ENCODE results near the gene STK38L. TPM values are rescaled to one million over a fixed set of nuclear protein-coding genes. Genes with fewer than 3 reads are reported as not detected.
"Not testable (repeated sequence)": the region's sequence is repeated elsewhere in the genome, so short reads cannot be mapped to it uniquely, and the experiment has no call there.

The STK38L gene
- total RNA-seq, 1 donor from 2014 or later: 269 TPM

DNA sequence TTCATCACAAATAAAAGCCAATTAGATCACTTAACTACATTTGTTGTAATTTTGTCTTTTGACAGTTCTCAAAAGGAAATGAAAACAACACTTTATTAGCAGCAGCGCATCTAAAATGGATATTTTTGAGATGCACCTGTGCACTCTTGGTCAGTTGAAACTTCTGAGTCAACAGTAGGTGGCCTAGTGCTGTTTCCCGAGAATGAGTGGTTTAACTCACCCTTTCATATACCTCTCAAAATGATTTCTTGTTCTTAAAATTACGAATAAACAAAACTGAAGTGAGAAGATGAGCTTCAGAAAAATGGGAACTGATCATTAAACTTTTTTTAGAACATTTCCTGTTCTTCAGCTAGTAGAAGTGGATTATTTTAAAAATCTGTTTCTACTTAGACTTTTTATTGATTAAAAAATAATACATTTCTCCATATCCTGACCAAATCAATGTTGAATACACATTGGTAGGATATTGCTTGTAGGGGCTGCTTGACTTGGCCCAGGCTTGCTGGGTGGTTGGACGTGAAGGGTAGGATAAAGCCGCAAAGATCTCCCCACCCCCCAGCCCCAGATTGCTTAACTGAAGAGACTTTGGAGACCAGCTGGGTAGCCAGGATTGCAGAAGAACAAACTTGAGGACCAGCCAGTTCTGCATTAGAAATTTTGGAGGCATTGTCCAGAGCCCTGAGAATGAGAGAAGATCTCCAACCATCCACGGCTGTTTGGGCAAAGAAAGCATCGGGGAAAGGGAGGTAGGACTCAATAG, 22.3 kb upstream of the STK38L start:
- intact Hi-C loops (cut with DNase I): no loop called here
- no peak for DNase-seq (ENCODE audit: low spot score)

DNA sequence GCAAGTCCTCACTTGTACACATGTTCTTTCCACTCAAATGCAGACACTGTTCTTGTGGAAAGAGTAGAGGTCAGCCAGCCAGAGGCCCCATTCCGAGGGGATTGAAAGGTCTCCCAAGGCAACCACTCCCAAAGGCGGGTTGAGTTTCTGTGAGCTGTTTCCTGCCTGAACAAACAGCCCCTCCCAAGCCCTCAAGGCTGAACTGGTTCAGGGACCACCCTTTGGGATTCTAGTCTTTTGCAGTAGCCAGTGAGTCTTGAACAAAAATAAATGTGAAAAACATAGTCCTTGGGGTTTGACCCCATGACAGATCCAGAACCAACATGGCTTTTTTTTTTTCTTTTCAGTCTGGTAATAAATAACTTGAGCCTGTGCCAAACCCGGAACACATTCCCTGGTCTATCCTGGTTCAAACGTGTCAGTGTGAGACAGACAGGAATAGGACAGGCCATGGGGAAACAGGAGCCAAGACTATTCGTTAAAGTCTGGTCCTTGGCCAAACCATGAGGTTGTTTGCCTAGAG, 17.6 kb upstream of the STK38L start:
- intact Hi-C loops (cut with DNase I): no loop called here
- DNase-seq (ENCODE audit: low spot score): no peak

DNA sequence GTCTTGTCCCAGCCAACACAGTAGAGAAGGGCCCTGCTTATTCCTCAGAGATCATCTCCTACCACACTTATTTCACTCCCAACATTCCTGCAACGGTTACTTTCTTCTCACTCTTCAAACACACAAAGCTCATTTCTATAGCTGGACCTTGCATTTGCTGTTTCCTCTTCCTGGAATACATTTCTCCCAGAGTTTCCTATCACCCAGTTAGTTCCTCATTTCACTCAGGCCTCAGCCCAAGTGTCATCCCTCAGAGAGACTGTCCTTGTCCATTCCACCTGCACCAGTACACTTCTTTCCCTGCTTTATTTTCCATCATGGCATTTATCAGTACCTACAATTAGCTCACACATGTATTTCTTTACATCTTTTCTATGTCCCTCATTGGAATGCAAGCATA, 14.7 kb upstream of the STK38L start:
- DNase-seq (ENCODE audit: low spot score): no peak
- intact Hi-C loops (cut with DNase I): no loop called here

DNA sequence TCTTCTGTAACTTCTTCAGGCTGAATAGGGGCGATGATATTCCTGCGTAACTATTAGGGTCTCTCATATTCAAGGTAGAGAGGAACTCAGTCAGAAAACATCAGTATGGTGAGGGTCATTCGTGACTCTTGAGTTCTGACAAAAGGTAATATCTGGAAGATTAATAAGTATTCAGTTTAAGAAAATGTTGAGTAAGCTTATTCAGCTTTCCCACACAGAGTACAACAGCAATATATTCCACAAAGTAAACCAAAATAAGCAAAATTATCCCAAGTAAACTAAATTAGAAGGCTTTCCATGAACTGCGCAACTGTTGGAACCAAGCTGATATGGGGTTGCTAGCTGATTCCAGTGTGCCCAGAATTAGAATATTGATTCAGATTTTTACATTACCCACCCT, 12.7 kb upstream of the STK38L start:
- DNase-seq (ENCODE audit: low spot score); intact Hi-C loops (cut with DNase I): not testable (repeated sequence)

DNA sequence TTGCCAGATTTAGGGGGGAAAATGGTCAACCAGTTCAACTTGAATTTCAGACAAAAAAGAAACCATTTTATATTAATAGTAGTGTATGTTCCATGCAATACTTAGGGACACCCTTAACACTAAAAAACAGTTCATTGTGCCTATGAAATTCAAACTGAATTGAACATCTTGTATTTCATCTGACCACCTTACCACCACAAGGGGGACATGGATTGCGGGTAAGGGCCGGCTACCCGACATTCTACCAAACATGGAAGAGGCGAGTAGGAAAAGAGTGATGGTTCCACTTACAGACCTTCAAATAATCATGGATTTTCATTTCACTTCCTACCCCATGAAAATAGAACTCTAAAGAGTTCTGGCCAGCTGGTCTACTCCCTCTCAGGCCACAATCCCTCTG, 10.3 kb upstream of the STK38L start:
- no peak for DNase-seq (ENCODE audit: low spot score)
- intact Hi-C loops (cut with DNase I): no loop called here

DNA sequence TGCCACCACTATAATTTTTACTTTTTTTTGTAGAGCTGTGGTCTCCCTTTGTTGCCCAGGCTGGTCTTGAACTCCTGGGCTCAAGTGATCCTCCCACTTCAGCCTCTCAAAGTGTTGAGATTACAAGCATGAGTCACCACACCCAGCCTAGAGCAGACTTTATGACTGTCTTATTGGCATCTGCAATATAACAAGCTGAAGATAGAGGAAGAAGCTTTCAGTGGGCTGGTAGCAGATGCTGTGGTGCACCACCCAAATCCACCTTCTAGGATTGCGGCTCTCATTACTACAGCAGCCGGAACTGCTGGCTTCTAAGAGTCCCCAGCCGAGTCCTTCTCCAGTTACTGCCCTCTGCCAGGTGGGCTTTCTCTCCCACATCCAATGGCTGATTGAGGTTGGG, 7.6 kb upstream of the STK38L start:
- no peak for DNase-seq (ENCODE audit: low spot score)
- intact Hi-C loops (cut with DNase I): no loop called here

DNA sequence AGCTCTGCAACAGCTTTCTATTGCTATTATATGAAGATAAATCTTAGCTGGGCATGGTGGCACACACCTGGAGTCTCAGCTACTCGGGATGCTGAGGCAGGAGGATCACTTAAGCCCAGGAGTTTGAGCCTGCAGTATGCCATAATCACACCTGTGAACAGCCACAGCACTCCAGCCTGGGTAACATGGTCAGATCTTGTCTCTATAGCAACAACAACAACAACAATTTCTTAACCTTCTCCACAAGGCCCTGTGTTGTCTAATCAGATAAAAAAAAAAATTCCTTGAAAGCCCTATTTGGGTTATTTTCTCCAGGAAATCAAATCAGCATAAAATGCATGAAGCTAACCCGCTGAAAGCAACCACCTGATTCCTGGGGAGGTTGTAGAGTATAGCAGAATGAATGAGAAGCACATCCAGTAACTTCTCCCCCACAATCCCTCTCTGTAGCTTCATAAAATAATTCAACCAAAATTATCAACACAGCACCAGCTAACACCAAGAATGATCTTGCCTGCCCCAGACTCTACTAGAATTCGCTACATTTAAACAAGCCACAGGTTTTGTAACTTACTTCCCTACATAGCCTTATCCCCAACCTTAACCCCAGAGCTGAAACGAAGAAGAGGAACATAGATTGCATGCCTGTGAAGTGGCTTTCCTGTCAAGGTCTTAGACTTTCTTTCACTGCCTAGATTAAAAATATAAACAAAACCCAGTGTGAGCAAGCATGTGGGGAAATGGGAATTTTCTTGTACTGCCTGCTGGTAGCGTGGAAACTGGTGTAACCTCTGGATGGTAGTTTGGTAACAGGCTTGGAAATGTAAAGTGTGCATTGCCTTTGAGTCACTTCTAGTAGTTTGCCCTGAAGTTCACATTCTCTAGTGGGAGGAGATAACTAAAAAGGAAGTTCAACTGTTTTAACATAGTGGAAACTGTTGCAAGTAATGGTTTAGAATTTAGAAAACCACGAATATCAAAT, 6.0 kb upstream of the STK38L start:
- intact Hi-C loops (cut with DNase I): no loop called here
- no peak for DNase-seq (ENCODE audit: low spot score)

DNA sequence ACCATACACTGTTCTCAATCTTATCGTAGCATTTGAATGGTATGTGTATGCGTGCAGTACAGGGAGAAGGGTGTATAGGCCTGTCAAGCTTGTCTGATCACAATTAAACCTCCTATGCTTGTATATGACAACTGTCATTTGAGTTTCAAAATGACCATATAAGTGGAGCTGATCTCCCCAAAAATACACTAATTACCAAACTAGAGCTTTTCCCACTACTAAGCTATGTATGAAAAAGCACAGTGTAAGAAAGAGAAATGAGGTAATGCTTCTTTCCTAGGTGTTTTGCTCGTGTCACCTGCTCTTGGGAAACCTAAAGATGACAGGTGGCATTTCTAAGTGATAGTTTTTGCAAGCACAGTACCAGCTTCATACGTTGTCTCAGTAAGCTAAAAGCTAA, 1.1 kb upstream of the STK38L start:
- no peak for DNase-seq (ENCODE audit: low spot score)
- intact Hi-C loops (cut with DNase I): loop anchor here (10.0 kb wide), 1 partner anchor 218 kb away; the partner anchor contains the start of gene MED21

DNA sequence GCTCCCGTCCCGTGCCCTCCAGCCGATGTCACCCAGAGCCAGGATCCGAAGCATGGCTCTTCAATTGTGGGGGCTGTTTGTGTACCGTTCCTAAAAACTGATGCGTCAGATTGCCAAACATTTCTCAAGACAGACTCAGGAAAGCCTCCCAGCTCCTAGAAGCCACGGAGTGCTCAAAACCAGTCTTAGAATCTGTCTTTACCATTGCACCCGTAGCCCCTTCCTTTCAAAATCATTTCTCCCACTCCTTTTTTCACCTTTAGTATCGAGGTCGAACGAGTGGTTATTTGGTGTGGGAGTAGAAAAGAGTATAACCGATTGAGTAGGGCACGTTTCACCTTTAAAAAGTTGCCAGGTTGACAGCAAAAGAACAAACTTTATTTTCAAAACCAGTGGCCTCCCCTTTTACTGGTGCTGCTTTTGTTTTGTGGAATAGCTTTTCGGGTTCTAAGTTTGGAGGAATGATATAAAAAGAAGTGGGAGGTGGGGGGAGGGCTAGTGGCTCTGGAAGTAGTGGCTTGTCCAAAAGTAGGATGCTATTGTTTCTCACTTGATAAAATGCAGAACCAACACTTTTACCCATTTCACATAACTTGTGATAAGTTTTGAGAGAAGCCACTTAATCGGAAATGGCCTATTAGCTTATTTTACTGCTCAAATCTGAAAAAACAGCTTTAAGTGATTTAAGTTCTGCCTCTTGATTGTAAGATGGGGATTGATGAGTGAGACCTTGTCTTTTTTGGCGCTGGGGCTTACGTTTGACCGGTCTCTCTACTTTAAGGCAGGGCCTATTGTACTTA, 803 bp downstream of the STK38L start:
- intact Hi-C loops (cut with DNase I): loop anchor here (2.0 to 10.0 kb wide), 3 partner anchors 42 to 306 kb away; partner anchors contain the start of genes FGFR1OP2 and MED21
- no peak for DNase-seq (ENCODE audit: low spot score)

DNA sequence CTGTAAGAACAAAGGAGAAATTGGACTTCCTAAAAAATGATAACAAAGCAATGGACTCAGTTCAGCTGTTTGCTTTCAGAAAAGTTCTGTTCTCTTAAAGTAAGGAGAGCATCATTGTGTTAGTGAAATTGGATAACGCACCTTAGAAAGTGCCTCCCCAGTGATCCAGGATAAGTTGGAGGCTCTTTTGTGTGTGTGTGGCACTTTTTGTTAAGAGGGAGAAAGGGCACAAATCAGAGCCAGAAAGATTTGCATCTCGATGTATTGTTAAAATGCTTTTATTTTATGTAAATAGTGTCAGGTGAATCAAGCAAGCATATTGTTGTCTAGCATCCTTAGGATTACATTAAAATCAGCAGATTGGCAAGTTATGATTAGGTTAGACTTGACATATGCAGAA, 2.1 kb downstream of the STK38L start:
- intact Hi-C loops (cut with DNase I): loop anchor here (5.0 to 10.0 kb wide), 2 partner anchors 41 to 221 kb away; partner anchors contain the start of gene MED21
- DNase-seq (ENCODE audit: low spot score): no peak

DNA sequence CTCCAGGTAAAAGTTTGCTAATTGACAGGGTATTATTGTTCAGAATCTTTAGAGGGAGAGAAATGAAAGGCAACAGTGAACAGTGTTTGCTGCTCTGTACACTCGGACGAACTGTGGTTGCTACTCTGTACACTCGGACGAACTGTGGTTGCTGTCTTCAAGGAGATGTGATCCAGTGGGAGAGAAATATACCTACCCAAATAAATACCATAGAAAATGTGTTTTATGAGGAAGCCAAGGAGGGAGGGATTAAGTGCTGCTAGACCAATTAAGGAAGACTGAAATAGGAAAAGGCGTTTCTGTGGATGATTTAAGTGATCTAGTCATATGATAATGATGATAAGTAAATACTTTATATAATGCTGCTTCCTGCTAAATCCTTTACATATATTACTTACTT, 2.7 kb downstream of the STK38L start:
- intact Hi-C loops (cut with DNase I): loop anchor here (5.0 to 10.0 kb wide), 2 partner anchors 41 to 222 kb away; partner anchors contain the start of gene MED21
- DNase-seq (ENCODE audit: low spot score): no peak

DNA sequence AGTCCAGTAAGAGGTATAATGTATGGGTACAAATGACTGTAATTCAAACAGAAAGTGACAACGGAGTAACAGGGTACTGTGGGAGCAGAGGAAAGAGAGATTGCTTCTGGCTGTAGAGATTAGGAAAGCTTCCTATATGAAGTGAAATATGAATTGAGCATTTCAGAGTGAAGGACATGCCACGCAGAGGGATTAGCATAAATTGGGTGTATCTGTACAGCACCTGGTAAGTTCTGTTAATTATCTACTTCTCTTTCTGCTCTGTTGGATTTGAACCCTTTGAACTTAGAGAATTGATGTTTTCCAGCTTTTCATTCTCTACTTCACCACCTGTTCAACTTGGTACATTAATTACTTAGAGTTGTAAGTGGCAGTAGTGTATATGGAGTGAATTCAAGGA, 8.8 kb downstream of the STK38L start:
- DNase-seq (ENCODE audit: low spot score): no peak
- intact Hi-C loops (cut with DNase I): no loop called here

DNA sequence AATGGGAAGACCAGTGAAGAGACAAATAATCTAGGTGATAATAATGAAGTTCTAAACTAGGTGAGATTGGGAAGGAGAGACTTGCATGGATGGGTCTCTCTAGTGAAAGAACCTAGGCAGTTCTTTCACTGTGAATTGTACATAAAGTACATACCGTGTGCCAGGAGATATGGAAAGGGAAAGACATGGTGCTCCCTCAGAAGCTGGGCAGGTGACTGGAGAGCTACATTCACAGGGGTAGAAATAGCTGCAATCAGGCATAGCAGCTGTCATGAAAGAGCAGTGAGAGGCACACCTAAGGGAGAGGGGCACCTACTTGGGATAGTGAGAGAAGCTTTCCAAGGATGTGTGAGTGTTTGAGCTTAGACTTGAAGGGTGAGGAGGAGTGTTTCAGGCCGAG, 9.3 kb downstream of the STK38L start:
- intact Hi-C loops (cut with DNase I): no loop called here
- no peak for DNase-seq (ENCODE audit: low spot score)

DNA sequence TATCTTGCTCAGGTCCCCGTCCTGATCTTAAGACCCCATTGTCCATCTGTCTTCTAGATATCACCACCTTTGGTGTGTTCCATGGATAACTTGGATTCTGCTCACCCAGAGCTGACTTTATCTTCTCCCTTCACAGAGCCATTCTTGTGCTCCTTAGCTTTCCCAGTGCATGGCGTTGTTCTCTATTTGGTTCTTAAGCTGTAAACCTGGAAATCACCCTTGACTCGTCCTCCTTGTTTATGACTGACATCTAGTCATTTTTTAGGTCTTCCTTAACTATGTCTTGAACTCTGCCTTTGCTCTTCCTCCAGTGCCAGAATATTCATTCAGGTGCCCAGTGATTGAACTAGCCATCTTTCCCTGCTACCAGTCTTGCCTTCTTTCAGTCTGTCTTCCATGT, 11.7 kb downstream of the STK38L start:
- no peak for DNase-seq (ENCODE audit: low spot score)
- intact Hi-C loops (cut with DNase I): no loop called here

DNA sequence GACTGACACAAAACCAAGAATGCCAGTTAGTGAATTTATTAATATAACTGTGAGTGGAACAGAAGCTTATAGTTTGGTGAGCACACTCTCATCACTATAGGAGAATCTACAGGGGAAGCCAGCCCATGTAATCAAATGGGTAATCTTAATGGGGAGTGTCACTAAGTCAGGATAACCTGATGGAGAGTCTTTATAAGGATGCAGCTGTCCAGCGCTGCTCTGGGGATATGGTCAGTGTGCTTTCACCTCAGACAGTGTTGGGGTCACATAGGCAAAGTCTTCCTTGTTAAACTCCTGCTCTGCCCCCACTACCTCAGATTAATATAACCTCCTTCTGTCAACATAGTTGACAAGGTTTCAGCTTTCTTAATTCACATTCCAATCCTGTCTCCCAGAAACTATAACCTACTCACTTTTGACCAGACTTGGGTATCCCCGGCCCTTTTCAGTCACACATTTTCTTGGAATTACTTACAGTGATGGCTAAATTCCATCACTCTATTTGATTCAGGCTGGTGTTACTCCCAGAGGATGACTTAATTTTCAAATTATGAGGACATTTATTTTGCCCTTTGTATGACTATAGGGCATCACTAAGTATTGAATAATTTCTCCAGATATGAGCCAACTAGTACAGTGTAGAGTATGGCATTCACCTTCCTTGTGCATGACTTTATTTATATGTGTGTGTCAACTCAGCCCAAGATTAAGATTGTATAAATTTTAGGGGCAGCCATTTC, 13.2 kb downstream of the STK38L start:
- intact Hi-C loops (cut with DNase I): no loop called here
- DNase-seq (ENCODE audit: low spot score): no peak

DNA sequence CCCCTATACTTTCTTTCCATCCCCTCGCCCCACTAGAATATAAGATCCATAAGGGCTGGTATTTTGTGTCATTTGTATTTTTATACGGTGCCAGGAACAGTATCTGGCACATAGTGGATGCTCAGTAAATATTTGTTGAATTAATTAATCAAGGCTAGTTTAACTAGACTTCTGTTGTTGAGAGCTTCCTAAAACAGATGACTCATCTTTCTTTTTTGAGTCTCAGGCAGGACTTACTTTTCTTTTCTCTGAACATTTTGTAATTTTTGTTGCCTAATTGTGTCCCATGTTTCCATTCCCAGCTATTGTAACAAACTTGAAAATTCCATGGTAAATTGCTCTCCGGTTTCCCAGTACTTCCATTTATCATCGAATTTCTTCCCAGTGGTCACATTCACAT, 16.7 kb downstream of the STK38L start:
- intact Hi-C loops (cut with DNase I): no loop called here
- DNase-seq (ENCODE audit: low spot score): no peak

DNA sequence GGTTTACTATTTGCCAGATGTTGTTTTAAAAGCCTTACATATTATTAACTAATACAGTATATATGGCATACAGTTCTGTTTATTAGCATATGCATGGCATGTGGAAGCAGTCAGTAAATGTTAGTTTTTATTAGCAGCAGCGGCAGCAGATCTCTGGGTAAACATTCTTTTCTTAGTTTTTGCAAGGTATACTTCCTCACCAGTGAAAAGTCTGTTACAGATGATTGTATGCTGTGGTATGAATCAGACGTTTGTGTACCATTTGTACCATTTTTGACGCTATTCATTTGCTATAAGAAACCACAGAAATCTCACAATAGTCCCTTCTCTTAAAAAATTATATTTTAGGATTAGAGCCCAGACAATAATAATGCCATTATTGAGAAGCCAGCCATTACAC, 17.8 kb downstream of the STK38L start:
- no peak for DNase-seq (ENCODE audit: low spot score)
- intact Hi-C loops (cut with DNase I): no loop called here

DNA sequence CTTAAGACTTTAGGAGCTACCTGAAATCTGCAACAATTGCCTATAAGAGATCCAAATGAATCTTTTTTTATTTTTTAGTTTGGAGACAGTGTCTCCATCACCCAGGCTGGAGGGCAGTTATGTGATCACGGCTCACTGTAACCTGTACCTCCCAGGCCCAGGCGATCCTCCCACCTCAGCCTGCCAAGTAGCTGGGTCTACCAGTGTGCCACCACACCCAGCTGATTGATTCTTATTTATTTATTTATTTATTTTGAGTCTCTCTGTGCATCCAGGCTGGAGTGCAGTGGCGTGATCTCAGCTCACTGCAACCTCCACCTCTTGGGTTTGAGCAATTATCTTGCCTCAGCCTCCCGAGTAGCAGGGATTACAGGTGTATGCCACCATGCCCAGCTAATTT, 26.1 kb downstream of the STK38L start:
- intact Hi-C loops (cut with DNase I): no loop called here
- no peak for DNase-seq (ENCODE audit: low spot score)

DNA sequence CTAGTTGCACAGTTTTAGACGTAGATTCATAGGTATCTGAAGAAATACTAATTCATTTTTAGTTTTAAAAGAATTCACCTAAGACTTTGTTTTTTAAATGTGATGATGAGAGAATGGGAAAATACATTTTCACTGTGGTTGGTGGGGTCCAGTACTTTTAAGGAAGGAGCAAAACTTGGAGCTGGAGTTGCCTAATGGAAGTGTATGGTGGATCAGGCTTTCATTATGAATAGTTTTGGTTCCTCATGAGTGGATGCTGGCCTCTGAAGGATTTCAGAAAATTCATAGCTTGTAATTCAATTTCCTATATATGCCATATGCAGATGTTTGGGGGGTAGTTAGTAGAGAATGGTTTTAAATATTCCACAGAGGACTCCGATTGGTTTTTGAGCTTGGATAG, 27.1 kb downstream of the STK38L start:
- intact Hi-C loops (cut with DNase I): no loop called here

More for the DNA sequence above, 27.1 kb downstream of the STK38L start:
- DNase-seq (ENCODE audit: low spot score): no peak

All from cardiac septum (tissue), 1 donor.